Ishikawa (cell line): ENCODE data around the gene TMEM120B.

Experiments
- CEBPB ChIP-seq: IDR thresholded peaks from 2 replicates; pipeline ENCODE4 v1.6.1; 2012
- CREB1 ChIP-seq: IDR thresholded peaks from 2 replicates; pipeline ENCODE4 v1.6.1; 2012; ENCODE audit warnings: low read depth
- EGR1 ChIP-seq: IDR thresholded peaks from 2 replicates; pipeline ENCODE4 v1.6.1; 2012
- EP300 ChIP-seq: IDR thresholded peaks from 2 replicates; pipeline ENCODE4 v1.6.1; 2012; ENCODE audit warnings: borderline replicate concordance
- FOXM1 ChIP-seq: IDR thresholded peaks from 2 replicates; pipeline ENCODE4 v1.6.1; 2012; ENCODE audit warnings: low read depth, borderline replicate concordance
- MAX ChIP-seq: IDR thresholded peaks from 2 replicates; pipeline ENCODE4 v1.6.1; 2012
- NFIC ChIP-seq: IDR thresholded peaks from 2 replicates; pipeline ENCODE4 v1.6.1; 2012
- RAD21 ChIP-seq: IDR thresholded peaks from 2 replicates; pipeline ENCODE4 v1.6.1; 2012; ENCODE audit warnings: low read depth
- REST ChIP-seq: IDR thresholded peaks from 2 replicates; pipeline ENCODE4 v1.6.1; 2012; ENCODE audit warnings: low read depth, mild to moderate bottlenecking
- TAF1 ChIP-seq: IDR thresholded peaks from 2 replicates; pipeline ENCODE4 v1.6.1; 2012; ENCODE audit warnings: low read depth, mild to moderate bottlenecking
- TCF12 ChIP-seq: IDR thresholded peaks from 2 replicates; pipeline ENCODE4 v1.6.1; 2012; ENCODE audit warnings: low read depth
- TEAD4 ChIP-seq: IDR thresholded peaks from 2 replicates; pipeline ENCODE4 v1.6.1; 2012
- USF1 ChIP-seq: IDR thresholded peaks from 2 replicates; pipeline ENCODE4 v1.6.1; 2012
- YY1 ChIP-seq: IDR thresholded peaks from 2 replicates; pipeline ENCODE4 v1.6.1; 2012; ENCODE audit warnings: low read depth
- ZBTB7A ChIP-seq: IDR thresholded peaks from 2 replicates; pipeline ENCODE4 v1.6.1; 2012; ENCODE audit warnings: low read depth

Gene TMEM120B

GRCh38 chr12:121709478-121709961 is 3.0 kb upstream of the TMEM120B start:
- TF ChIP-seq EGR1 (no peak), FOXM1 (no peak), EP300 (no peak), REST (no peak), YY1 (no peak), CREB1 (no peak), NFIC (no peak)

GRCh38 chr12:121711361-121712189 is 977 bp upstream of the TMEM120B start:
- TF ChIP-seq EP300 (no peak), REST (no peak), TCF12 (no peak), MAX (no peak), EGR1 (no peak), CREB1 (no peak), ZBTB7A (no peak), TEAD4 (no peak), FOXM1 (no peak), USF1 (no peak), YY1 (no peak), CEBPB (no peak), RAD21 (no peak), NFIC (no peak), TAF1 (no peak)

- TF ChIP-seq EP300 (no peak), EGR1 (no peak), FOXM1 (no peak), NFIC (no peak), ZBTB7A (no peak), TAF1 (no peak), CEBPB (no peak), TEAD4 (no peak), YY1 (no peak), USF1 (no peak), REST (no peak), MAX (no peak), CREB1 (no peak), TCF12 (no peak), RAD21 (no peak)
These were observed 427 bp upstream of the TMEM120B start for GRCh38 chr12:121712190-121712460.

- no peak for TF ChIP-seq TCF12
- TF ChIP-seq NFIC, result no peak
- TF ChIP-seq FOXM1, result no peak
- no peak for TF ChIP-seq MAX
- TF ChIP-seq YY1, result no peak
- TF ChIP-seq RAD21, result no peak
- no peak for TF ChIP-seq EP300
These were observed 765 bp downstream of the TMEM120B start for GRCh38 chr12:121713257-121713777.
